Gastroesophageal sphincter (tissue), 3 donors: ENCODE measurements around the gene VPS37C.
"Not testable (repeated sequence)": the region's sequence is repeated elsewhere in the genome, so short reads cannot be mapped to it uniquely, and the experiment has no call there.

Source experiments
- EP300 ChIP-seq: sonication (generic); formaldehyde crosslinking; IDR thresholded peaks from one replicate; pipeline ENCODE4 v1.6.1; 2017; ENCODE audit warnings: antibody characterized with exemption, mild to moderate bottlenecking
- POLR2A ChIP-seq, 2 donors: fragments of 450-650 bp; IDR thresholded peaks; one replicate each; pipeline ENCODE4 v1.6.1; 2017; ENCODE audit warnings: antibody characterized with exemption in 2 of 2, mild to moderate bottlenecking in 2 of 2, moderate library complexity in 1 of 2
- POLR2AphosphoS5 ChIP-seq: sonication (generic); formaldehyde crosslinking; IDR thresholded peaks from one replicate; pipeline ENCODE4 v1.6.1; 2017; ENCODE audit warnings: antibody characterized with exemption
- TF ChIP-seq, protein P1 (sequence below), 4 experiments: fragments of 200-600 bp in 2 of 4; fragments of 450-650 bp in 2 of 4; sonication (generic) in 1 of 4; IDR thresholded peaks; one replicate each; pipeline ENCODE4 v1.5.1; 2017 to 2019; ENCODE audit warnings: antibody characterized with exemption in 4 of 4, mild to moderate bottlenecking in 2 of 4, moderate library complexity in 2 of 4

DNA sequence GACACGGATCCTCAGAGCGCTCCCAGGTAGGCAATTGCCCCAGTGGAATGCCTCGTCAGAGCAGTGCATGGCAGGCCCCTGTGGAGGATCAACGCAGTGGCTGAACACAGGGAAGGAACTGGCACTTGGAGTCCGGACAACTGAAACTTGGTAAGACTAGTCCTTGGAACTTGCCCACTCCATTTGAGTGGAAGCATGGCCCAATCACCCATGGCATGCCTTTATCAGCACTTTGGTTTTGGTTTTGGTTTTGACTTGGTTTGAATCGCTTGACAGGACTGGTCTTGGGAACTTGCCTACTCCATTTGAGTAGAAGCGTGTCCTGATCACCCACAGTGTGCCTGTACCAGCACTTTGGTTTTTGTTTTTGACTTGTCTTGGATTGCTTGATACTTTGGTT is 67.1 kb downstream of the VPS37C start:
- TF ChIP-seq POLR2A (IDR thresholded peaks at IDR 0.05); POLR2AphosphoS5; EP300: not testable (repeated sequence)
- TF ChIP-seq, protein P1, sequence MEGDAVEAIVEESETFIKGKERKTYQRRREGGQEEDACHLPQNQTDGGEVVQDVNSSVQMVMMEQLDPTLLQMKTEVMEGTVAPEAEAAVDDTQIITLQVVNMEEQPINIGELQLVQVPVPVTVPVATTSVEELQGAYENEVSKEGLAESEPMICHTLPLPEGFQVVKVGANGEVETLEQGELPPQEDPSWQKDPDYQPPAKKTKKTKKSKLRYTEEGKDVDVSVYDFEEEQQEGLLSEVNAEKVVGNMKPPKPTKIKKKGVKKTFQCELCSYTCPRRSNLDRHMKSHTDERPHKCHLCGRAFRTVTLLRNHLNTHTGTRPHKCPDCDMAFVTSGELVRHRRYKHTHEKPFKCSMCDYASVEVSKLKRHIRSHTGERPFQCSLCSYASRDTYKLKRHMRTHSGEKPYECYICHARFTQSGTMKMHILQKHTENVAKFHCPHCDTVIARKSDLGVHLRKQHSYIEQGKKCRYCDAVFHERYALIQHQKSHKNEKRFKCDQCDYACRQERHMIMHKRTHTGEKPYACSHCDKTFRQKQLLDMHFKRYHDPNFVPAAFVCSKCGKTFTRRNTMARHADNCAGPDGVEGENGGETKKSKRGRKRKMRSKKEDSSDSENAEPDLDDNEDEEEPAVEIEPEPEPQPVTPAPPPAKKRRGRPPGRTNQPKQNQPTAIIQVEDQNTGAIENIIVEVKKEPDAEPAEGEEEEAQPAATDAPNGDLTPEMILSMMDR (IDR thresholded peaks at IDR 0.05) = not testable (repeated sequence)
